HCT116 (cell line): ENCODE results near the gene NPW. TPM values are rescaled to one million over a fixed set of nuclear protein-coding genes. Genes with fewer than 3 reads are reported as not detected.

Experiments
- ATAC-seq: fragments of 200-7000 bp; cut with Tn5 transposase; 2 replicates; pipeline ENCODE4 v1.9.1; 2020; ENCODE audit warnings: mild to moderate bottlenecking, moderate library complexity
- BruUV-seq: library from RNA; stranded (reverse); fragments of 400-500 nt; replicated peaks from 2 replicates; lab custom pipeline; 2021; lab: Mats Ljungman, UMichigan
- CTCF ChIA-PET: fragments of 300-600 bp; sonication (Branson Sonifier 250); formaldehyde crosslinking; loops from one replicate; lab custom pipeline; 2021; ENCODE audit warnings: antibody characterized with exemption; lab: Charles Lee
- POLR2A ChIA-PET: fragments of 300-600, 350-600 bp; sonication (Branson Sonifier 250); formaldehyde crosslinking; loops from one replicate; lab custom pipeline; 2021; ENCODE audit warnings: antibody characterized with exemption; lab: Charles Lee
- RAD21 ChIA-PET, 2 experiments: fragments of 300-600 bp; sonication (Branson Sonifier 250); formaldehyde crosslinking; loops; one replicate each; lab custom pipeline; 2023; ENCODE audit warnings: low total read pairs in 2 of 2; ENCODE audit not compliant: uncharacterized antibody in 2 of 2, unreplicated experiment in 2 of 2, low non-redundant PET in 1 of 2; lab: Charles Lee
- DNase-seq: peaks from one replicate; pipeline ENCODE4 v3.0.0-alpha.2; 2010; ENCODE audit warnings: low read depth, low spot score
- H2AFZ ChIP-seq: fragments of 200-600 bp; shearing (Covaris generic), sonication (generic); 2 replicates; pipeline ENCODE4 v1.6.1; 2017; ENCODE audit warnings: low read depth, mixed run types, mixed read lengths, antibody characterized with exemption, low read length; ENCODE audit not compliant: poor library complexity, severe bottlenecking
- H3K27ac ChIP-seq: 2 replicates; pipeline ENCODE4 v1.5.1; 2012; ENCODE audit warnings: low read depth, low read length
- H3K27me3 ChIP-seq: fragments of 200-600 bp; sonication (generic); 2 replicates; pipeline ENCODE4 v1.6.1; 2016; ENCODE audit warnings: mixed run types, low read length, mixed read lengths; ENCODE audit not compliant: insufficient read depth
- H3K36me3 ChIP-seq, 2 experiments: fragments of 200-500 bp in 1 of 2; fragments of 200-600 bp in 1 of 2; sonication (Bioruptor generic) in 1 of 2; sonication (generic) in 1 of 2; 2 replicates each; pipeline versions ENCODE4 v1.5.1 to v1.6.1; 2014 to 2016; ENCODE audit warnings: low read length in 2 of 2, inconsistent platforms in 1 of 2, mixed read lengths in 1 of 2, mixed run types in 1 of 2; ENCODE audit not compliant: insufficient read depth in 2 of 2, control insufficient read depth in 1 of 2
- H3K4me1 ChIP-seq, 2 experiments: fragments of 200-600 bp in 1 of 2; sonication (generic) in 1 of 2; 2 replicates each; pipeline versions ENCODE4 v1.5.1 to v1.6.1; 2012 to 2017; ENCODE audit warnings: low read length in 2 of 2, inconsistent platforms in 1 of 2, mild to moderate bottlenecking in 1 of 2, mixed read lengths in 1 of 2, mixed run types in 1 of 2, moderate library complexity in 1 of 2; ENCODE audit not compliant: insufficient read depth in 2 of 2, control insufficient read depth in 1 of 2
- H3K4me2 ChIP-seq: fragments of 200-600 bp; sonication (generic); 2 replicates; pipeline ENCODE4 v1.6.1; 2017; ENCODE audit warnings: mixed run types, low read length, mixed read lengths
- H3K4me3 ChIP-seq, 2 experiments: fragments of 200-600 bp in 1 of 2; sonication (generic) in 1 of 2; replicated peaks in 1 of 2; 2 replicates each; pipeline ENCODE4 v1.5.1; 2011 to 2016; ENCODE audit warnings: low read length in 2 of 2, control low read depth in 1 of 2, low read depth in 1 of 2, mild to moderate bottlenecking in 1 of 2, mixed read lengths in 1 of 2, mixed run types in 1 of 2
- H3K79me2 ChIP-seq: fragments of 200-600 bp; sonication (generic); 2 replicates; pipeline ENCODE4 v1.6.1; 2017; ENCODE audit warnings: mild to moderate bottlenecking, mixed run types, low read length, moderate library complexity, mixed read lengths; ENCODE audit not compliant: insufficient read depth
- H3K9ac ChIP-seq: fragments of 200-600 bp; sonication (generic); 2 replicates; pipeline ENCODE4 v1.6.1; 2016; ENCODE audit warnings: low read length, mixed read lengths
- H3K9me2 ChIP-seq: fragments of 200-600 bp; sonication (generic), shearing (Covaris generic); 2 replicates; pipeline ENCODE4 v1.6.1; 2017; ENCODE audit warnings: mixed run types, mild to moderate bottlenecking, moderate library complexity; ENCODE audit not compliant: insufficient read depth
- H3K9me3 ChIP-seq, 2 experiments: fragments of 200-500 bp in 1 of 2; fragments of 200-600 bp in 1 of 2; sonication (Bioruptor generic) in 1 of 2; sonication (generic) in 1 of 2; 2 replicates each; pipeline ENCODE4 v1.6.1; 2014 to 2017; ENCODE audit warnings: low read length in 2 of 2, mixed read lengths in 2 of 2, inconsistent platforms in 1 of 2, low read depth in 1 of 2, mild to moderate bottlenecking in 1 of 2, mixed run types in 1 of 2, moderate library complexity in 1 of 2; ENCODE audit not compliant: control insufficient read depth in 1 of 2, insufficient read depth in 1 of 2
- H4K20me1 ChIP-seq: fragments of 200-600 bp; sonication (generic), shearing (Covaris generic); 2 replicates; pipeline ENCODE4 v1.6.1; 2017; ENCODE audit warnings: mixed run types, mild to moderate bottlenecking, moderate library complexity; ENCODE audit not compliant: insufficient read depth
- ATF3 ChIP-seq: IDR thresholded peaks from 2 replicates; pipeline ENCODE4 v1.6.1; 2012
- CBX3 ChIP-seq: IDR thresholded peaks from 2 replicates; pipeline ENCODE4 v1.6.1; 2012; ENCODE audit warnings: low read depth
- CTCF ChIP-seq, 3 experiments: fragments of 200-600 bp in 1 of 3; sonication (generic) in 1 of 3; IDR thresholded peaks in 2 of 3; conservative IDR thresholded peaks in 1 of 3; 2 replicates each; pipeline ENCODE4 v1.5.1; 2012 to 2017; ENCODE audit warnings: low read depth in 2 of 3, low read length in 2 of 3, antibody characterized with exemption in 1 of 3, borderline replicate concordance in 1 of 3, control low read depth in 1 of 3, mild to moderate bottlenecking in 1 of 3, mixed read lengths in 1 of 3, mixed run types in 1 of 3, moderate library complexity in 1 of 3; ENCODE audit not compliant: insufficient read depth in 1 of 3
- EGR1 ChIP-seq: IDR thresholded peaks from 2 replicates; pipeline ENCODE4 v1.6.1; 2012; ENCODE audit warnings: low read depth
- ELF1 ChIP-seq: IDR thresholded peaks from 2 replicates; pipeline ENCODE4 v1.6.1; 2012; ENCODE audit warnings: low read depth, borderline replicate concordance
- EZH2phosphoT487 ChIP-seq: fragments of 200-600 bp; IDR thresholded peaks from 2 replicates; pipeline ENCODE4 v1.6.1; 2018; ENCODE audit warnings: antibody characterized with exemption, borderline replicate concordance
- JUND ChIP-seq: IDR thresholded peaks from 2 replicates; pipeline ENCODE4 v1.6.1; 2012
- MAX ChIP-seq: IDR thresholded peaks from 2 replicates; pipeline ENCODE4 v1.6.1; 2012
- POLR2A ChIP-seq: IDR thresholded peaks from 2 replicates; pipeline ENCODE4 v1.7.0; 2011; ENCODE audit warnings: borderline replicate concordance; ENCODE audit not compliant: insufficient read depth, insufficient read length; ENCODE audit errors: extremely low read depth
- POLR2AphosphoS5 ChIP-seq: IDR thresholded peaks from 2 replicates; pipeline ENCODE4 v1.6.1; 2011; ENCODE audit warnings: mild to moderate bottlenecking, low read depth, low read length, moderate library complexity
- REST ChIP-seq: IDR thresholded peaks from 2 replicates; pipeline ENCODE4 v1.6.1; 2012; ENCODE audit warnings: low read depth
- SIN3A ChIP-seq: IDR thresholded peaks from 2 replicates; pipeline ENCODE4 v1.6.1; 2012; ENCODE audit warnings: low read depth
- SP1 ChIP-seq: IDR thresholded peaks from 2 replicates; pipeline ENCODE4 v1.6.1; 2012; ENCODE audit warnings: low read depth
- SRF ChIP-seq: IDR thresholded peaks from 2 replicates; pipeline ENCODE4 v1.6.1; 2012; ENCODE audit warnings: low read depth
- TCF7L2 ChIP-seq: IDR thresholded peaks from 2 replicates; pipeline ENCODE4 v1.7.0; 2011; ENCODE audit warnings: borderline replicate concordance, inconsistent platforms; ENCODE audit not compliant: insufficient read depth, insufficient read length; ENCODE audit errors: extremely low read depth
- YY1 ChIP-seq: IDR thresholded peaks from 2 replicates; pipeline ENCODE4 v1.6.1; 2011; ENCODE audit warnings: low read length, low read depth, moderate library complexity, mild to moderate bottlenecking; ENCODE audit not compliant: insufficient replicate concordance; ENCODE audit errors: extremely low read depth
- intact Hi-C: fragments of 100-400 bp; cut with micrococcal nuclease; formaldehyde crosslinking; loops from 2 replicates; pipeline ENCODE4 v1.10.0; 2022
- total RNA-seq: library from RNA; stranded (reverse); gene quantifications from one replicate; pipeline ENCODE4 v1.2.1, GENCODE V29; 2021; ENCODE audit not compliant: unreplicated experiment

Gene NPW
- total RNA-seq, 1 experiment from 2014 or later = 226 TPM

GRCh38 chr16:1982013-1982433 lies 37.6 kb upstream of the NPW start:
- no peaks in the 10 kb centered on the region for H3K9me2 ChIP-seq
- no TSS peak for BruUV-seq
- CTCF ChIA-PET = interaction anchor here (1.2 kb wide), 1 partner anchor 22 kb away, joined by 3 read pairs; no protein-coding TSS in a partner anchor
- peak overlapping the region; percentile 97 for H3K4me2 ChIP-seq
- DNase-seq (no peak), ATAC-seq (no peak)
- H3K4me1 ChIP-seq = peaks cover 49 to 76% of the 10 kb centered on the region in 2 experiments
- TF ChIP-seq SIN3A = no peak
- no peak for TF ChIP-seq MAX
- no peak for TF ChIP-seq TCF7L2
- no peak for TF ChIP-seq CBX3
- no peak for TF ChIP-seq POLR2A
- TF ChIP-seq POLR2AphosphoS5 = no peak
- no peak for TF ChIP-seq ATF3
- TF ChIP-seq JUND = no peak
- no peak for TF ChIP-seq ELF1
- no peak for TF ChIP-seq EZH2phosphoT487
- TF ChIP-seq YY1 = no peak
- TF ChIP-seq EGR1 = no peak
- TF ChIP-seq SP1 = no peak
- TF ChIP-seq SRF = no peak
- no peak for TF ChIP-seq REST
- TF ChIP-seq CTCF (IDR thresholded peaks at IDR 0.05 in 2 of 3, conservative IDR thresholded peaks at IDR 0.05 in 1 of 3; ENCODE audit: borderline replicate concordance in 1 of 3, insufficient read depth in 1 of 3, low read depth in 2 of 3, low read length in 2 of 3) = no peak
- H4K20me1 ChIP-seq = no peaks in the 10 kb centered on the region
- intact Hi-C loops = no loop called here
- H3K79me2 ChIP-seq = peaks cover 20% of the 10 kb centered on the region
- H3K27ac ChIP-seq = peak overlapping the region; percentile 24; the same call in 1 of the 2 replicates
- no peak overlapping the region for H3K4me3 ChIP-seq
- POLR2A ChIA-PET = interaction anchor here (0.6 to 12.5 kb wide), 4 partner anchors 10 to 22 kb away, joined by 3 to 104 read pairs (median 4); partner anchors contain the start of genes RNF151, RPS2 and TBL3
- H3K9ac ChIP-seq = peak overlapping the region; percentile 36
- H3K27me3 ChIP-seq = no peaks in the 10 kb centered on the region
- RAD21 ChIA-PET = no interaction called here
- peaks cover 6 to 22% of the 10 kb centered on the region in 2 experiments; a peak in 2 of 4 replicates for H3K36me3 ChIP-seq
- no peaks in the 10 kb centered on the region for H3K9me3 ChIP-seq
- H2AFZ ChIP-seq = no peak overlapping the region
